Activated CD4-positive, alpha-beta T cell treated with anti-CD3 and anti-CD28 coated beads for 4 hours (primary cell): ENCODE measurements around the gene NVL.
A peak's percentile ranks its signal among the peaks of the same experiment; 100 is the strongest.
"Not testable (repeated sequence)": the region's sequence is repeated elsewhere in the genome, so short reads cannot be mapped to it uniquely, and the experiment has no call there.

ENCODE experiments used
- DNase-seq, 2 donors: peaks; one replicate each; pipeline ENCODE4 v3.0.0-alpha.2; 2020

Gene NVL

DNA sequence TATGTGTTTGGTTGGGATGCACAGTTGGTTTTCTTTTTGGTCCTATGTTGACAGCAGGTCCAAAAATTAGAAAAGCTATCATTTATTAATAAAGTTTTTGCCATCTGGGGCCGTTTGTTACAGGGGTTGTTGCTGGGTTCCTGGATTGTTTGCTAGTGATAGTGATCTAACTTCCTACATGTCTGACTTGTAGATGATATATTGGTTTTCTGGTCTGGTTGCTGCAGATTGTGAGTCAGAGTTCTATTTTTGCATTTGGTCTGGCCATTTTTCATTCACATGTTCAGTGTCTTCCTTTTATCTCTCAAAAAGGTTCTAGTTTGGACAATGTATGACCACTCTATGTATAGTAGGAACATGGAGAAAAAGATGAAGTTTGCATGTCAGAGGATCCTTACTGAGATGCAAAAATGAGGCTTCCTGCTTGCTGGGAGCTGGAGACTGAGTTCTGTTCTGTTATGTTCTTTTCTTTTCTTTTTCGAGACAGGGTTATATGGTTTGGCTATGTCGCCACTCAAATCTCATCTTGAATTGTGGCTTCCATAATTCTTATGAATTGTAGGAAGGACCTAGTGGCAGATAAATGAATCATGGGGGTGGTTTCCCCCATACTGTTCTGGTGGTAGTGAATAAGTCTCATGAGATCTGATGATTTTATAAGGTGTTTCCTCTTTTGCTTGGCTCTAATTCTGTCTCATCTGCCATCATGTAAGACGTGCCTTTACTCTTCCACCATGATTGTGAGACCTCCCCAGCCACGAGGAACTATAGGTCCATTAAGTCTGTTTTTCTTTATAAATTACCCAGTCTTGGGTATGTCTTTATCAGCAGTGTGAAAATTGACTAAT lies 4.2 kb upstream of the NVL start:
- DNase-seq = no peak

DNA sequence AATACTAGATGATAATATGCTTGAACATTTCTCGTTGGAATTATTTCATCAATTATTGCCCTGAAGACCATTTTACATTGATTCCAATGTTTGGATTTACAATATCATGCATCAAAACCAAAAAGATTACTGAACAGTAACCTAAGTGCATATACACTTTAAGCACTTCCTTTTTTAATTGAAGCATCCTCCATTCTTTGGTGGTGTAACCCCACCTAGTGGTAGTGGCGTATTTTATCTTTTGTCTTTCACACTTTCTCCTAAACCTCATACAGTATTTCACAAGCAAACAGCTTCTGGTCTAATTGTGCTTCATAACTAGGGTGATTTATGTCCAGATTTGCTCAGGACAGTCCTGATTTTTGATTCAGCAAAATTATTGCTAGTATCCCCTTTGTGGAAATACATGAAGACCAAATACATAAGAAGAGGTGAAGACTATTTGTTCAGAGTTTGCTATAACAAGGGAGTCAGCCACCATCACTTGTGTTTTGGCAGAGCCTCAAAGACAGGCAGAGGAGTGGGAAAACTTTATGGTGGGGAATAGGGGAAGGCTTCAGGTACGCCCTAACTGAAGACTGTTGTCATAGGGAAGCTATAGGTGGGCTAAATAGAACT lies 3.4 kb upstream of the NVL start:
- DNase-seq = peak in 1 of 2 donors; percentile 37

DNA sequence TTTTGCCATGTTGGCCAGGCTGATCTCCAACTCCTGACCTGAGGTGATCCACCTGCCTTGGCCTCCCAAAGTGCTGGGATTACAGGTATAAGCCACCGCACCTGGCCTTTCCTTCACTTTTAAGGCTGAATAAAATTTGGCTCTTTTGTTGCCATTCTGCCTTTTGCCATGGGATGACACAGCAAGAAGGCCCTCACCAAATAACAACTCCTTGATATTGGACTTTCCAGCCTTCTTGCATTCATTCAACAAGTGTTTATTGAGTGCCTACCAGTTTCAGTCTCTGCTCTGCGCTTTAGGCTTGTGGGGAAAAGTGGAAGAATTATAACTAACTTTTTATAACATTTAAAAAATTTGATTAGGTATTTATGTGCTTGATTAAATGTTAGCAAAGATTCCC lies 1.9 kb upstream of the NVL start:
- DNase-seq = no peak

DNA sequence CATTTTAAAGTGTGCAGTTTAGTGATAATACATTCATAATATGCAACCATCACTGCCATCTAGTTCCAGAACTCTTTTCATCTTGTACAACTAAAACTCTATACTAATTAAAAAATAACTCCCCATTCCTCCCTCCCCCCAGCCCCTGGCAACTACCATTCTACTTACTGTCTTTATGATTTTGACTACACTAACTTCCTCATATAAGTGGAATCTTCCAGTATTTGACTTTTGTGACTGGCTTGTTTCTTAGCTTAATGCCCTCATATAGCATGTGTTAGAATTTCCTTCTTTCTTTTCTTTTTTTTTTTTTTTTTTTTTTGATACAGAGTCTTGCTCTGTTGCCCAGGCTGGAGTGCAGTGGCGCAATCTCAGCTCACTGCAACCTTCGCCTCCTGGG lies 1.4 kb upstream of the NVL start:
- DNase-seq = no peak

DNA sequence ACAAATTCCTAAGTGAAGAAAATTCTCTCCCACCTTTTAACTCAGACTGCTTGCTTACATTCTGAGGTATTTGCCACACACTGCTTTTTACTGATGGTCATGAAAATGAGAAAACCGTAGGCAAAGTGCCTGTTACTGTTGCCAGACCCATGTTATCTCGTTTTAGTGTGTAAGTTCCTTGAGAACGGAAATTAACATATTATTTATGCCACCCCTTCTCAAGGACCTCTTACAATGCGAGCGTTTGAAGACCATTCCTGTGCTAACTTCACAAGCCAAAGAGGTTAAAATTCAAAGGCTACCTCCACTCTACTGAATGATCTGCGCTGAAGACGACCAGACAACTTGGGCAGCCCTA lies 509 bp downstream of the NVL start:
- DNase-seq = no peak

DNA sequence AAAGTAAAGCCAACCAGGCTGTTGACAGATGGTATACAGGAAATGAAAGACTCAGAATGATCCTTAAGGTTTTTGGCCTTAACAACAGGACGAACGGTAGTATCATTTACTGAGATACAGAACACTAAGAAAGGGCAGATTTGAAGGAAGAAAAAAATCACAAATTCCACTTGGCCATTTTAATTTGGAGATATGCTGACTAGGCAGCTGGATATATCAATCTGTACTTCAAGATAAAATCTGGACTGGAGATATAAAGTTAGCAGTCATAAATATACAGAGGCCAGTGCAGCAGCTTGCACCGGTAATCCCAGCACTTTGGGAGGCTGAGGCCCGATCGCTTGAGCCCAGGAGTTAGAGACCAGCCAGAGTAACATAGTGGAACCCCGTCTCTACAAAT lies 1.3 kb downstream of the NVL start:
- no peak for DNase-seq

DNA sequence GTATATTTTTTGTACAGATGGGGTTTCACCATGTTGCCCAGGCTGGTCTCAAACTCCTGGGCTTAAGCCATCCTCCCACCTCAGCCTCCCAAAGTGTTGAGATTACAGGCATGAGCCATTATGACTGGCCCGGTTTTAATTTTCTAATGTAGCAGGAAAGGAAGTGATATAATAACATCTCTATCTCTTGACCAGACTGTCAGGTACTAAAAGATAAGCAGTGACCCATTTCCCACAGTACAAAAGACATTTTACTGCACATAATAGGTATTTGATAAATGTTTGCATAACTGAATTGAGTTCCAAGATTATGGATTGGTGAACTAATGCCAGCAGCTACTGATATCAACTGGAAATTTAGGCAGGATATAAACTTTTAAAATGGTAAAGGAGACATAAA lies 4.0 kb downstream of the NVL start:
- no peak for DNase-seq

DNA sequence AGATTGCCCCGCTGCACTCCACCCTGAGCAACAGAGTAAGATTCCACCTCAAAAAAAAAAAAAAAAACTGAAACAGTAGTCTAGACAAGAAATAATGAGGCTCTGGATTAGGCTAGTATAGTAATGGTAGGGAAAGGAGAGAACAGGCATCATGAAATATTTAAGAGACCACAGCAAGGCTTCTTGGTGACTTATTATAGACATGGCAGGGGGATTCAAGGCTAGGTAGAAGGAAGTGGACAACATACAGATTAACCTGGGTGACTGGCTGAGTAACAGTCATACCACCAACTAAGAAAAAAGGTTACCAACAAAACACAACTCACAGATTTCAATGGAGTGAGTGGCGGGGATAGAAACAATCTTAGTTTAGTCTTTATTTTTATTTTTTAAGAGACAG lies 8.3 kb downstream of the NVL start:
- DNase-seq = no peak

DNA sequence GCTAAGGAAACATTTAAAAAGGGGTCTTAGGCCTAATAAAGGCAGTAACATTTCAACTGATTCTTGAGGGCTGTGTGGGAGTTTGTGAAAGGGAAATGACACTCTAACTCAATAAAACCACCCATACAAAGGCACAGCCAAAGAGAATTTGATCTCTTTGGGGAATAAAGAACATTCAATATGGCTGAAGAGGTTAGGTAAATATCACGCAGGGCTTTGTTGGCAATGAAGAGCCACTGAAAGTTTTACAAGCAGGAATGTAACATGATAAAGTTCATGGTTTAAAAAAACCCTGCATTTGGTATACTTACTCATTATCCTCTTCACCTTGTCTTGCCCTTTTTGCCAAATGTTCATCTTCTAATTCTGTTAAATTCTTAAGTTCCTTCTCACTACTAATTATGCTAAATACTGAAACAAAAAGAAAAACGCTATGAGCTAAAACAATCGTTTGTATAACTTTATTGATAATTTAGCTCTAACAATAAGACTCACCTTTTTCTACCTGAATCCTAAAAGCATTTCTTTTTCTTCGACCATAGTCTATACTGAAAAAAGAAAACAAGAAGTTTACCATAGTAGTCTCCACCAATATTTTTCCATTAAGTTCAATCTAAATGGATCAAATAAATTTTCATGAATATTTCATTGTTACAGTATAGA lies 12.5 kb downstream of the NVL start:
- DNase-seq = no peak

DNA sequence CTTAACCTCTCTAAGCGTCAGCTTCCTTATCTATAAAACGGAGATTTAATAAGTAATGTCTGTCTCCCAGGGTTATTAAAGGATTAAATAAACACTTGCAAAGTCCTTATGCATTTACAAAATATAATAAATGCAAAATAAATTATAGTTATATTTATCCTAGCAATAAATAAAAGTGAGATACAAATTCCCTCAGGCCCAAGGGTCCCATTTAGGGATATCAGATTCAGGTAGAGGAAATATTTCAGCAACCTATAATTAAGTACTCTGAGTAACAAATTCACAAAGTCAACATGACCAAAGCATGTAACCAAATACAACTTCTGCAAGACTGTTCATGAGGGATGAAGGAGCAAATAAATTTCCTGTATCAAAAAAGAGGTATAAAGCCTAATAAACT lies 17.9 kb downstream of the NVL start:
- no peak for DNase-seq

DNA sequence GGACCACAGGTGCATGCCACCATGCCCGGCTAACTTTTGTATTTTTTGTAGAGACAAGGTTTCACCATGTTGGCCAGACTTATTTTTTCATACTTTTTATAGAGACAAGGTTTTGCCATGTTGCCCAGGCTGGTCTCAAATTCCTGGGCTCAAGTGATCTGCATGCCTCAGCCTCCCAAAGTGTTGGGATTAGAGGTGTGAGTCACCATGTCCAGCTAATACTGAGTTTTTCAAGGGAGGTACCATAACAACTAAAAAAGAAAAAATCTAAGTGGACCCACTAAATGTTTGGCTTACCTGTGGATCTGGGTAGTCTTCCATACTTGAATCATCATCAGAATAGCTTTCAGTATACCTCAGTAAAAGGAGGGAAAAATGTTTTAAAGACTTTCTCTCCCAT lies 18.5 kb downstream of the NVL start:
- not testable (repeated sequence) for DNase-seq

DNA sequence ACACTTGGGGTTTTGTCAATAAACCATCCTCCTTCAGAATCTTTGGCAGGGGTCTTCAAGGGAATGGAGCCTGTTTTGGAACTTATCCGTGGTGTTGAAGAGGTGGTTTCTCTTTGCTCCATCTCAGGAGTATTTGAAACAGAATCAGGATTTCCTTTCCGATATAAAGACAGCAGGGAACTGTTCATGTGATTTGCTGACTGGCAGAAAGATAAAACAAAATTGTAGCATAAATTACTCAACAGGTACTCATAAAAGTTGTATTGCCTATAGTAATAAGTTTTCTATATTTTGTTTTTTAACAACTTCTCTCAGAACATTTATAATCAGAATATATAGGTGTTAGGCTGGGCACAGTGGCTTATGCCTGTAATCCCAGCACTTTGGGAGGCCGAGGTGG lies 21.9 kb downstream of the NVL start:
- no peak for DNase-seq

DNA sequence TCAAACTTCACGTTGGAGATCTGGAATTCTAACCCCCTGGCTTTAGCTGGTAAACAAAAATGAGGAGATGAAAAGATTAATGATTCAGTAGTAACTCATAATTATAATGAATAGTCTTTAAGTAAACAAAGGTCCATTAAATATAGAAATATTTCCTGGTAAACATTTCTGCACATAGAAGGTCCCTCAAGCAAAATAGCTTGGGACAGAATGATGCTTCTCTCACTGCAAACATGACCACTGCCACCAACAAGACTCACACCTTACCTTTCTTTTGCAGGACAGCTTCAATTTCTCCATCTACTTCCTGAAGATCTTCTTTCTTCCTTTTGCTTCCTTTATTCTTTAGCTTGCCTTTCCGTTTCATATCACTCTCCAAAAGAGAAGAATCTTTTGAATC lies 25.2 kb downstream of the NVL start:
- DNase-seq = no peak

DNA sequence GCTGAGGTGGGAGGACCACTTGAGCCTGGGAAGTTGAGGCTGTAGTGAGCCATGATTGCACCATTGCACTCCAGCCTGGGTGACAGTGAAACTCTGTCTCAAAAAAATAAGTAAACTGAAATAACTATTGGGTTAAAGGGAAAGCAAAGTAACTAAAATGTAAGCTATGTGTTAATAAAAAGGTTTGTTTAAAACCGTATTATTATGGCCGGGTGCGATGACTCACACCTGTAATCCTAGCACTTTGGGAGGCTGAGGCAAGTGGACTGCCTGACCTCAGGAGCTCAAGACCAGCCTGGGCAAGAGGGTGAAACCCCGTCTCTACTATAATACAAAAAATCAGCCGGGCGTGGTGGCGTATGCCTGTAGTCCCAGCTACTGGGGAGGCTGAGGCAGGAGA lies 27.0 kb downstream of the NVL start:
- no peak for DNase-seq

DNA sequence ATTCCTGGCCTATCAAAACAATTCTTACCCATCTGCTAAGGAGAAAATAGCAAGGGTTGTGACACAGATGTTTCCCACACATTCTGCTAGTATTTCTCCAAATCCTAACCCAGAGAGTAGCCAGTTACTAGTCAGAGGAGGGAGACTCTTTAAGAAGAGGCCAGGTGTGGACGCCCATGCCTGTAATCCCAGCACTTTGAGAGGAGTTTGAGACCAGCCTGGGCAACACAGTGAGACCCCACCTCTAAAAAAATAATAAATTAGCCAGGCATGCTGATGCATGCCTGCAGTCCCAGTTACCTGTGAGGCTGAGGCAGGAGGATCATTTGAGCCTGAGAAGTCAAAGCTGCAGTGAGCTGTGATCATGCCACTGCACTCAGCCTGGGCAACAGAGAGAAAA lies 28.6 kb downstream of the NVL start:
- no peak for DNase-seq

DNA sequence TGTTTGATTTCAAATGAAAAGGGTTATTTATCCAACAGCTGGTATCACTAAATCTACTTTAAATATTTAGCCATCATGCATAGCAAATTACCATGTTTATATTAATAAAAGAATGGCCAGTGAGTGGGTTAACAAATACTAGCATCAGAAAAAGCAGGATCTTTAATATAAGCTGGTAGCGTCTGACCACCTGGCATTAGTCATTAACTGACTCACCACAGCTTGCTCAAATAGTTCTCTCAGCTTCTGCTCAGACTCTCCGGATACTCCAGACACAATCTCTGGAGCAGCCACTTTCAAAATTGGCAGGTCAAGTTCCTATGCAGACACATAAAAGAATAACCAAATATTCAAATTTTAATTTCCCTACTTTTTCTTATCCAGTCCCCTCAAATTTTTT lies 29.6 kb downstream of the NVL start:
- no peak for DNase-seq

DNA sequence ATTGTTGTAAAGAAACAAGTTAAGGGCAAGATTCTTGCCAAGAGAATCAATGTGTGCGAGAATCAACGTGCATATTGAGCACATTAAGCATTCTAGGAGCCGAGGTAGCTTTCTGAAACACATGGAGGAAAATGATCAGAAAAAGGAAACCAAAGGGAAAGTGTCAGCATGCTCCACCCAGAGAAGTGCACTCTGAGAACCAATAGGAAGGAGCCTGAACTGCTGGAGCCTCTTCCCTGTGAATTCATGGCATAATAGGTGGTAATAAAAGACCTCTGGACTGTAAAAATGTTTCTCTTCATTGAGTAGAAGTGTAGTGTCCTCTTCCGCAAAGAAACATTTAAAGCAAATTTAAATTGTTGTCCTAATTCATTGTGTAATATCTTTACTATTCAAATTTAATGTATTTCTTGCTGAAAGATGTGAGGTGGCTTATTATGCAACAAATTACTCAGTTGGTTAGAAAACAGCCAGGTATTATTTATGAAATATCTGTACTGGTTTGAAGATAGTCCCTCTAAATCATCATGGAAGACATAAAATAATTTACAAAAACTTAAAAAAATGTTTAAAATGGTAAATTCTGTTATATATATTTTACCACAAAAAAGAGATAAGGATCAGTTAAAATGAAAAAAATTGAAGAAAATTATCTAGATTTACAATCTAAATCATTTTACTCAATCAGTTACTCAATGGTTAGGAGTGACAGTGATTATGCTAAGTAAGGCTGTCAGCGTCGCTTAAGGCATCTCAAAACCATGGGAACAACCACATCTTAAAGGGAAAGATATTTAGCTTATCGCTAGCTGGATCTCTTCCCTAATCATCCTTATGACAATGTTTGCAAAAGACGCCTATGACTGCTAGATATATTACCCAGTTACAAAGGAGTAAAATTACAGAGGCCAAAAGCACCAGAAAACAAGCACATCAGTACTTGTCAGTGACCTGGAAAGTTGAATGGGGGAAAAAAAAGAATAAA lies 31.3 kb downstream of the NVL start:
- no peak for DNase-seq

DNA sequence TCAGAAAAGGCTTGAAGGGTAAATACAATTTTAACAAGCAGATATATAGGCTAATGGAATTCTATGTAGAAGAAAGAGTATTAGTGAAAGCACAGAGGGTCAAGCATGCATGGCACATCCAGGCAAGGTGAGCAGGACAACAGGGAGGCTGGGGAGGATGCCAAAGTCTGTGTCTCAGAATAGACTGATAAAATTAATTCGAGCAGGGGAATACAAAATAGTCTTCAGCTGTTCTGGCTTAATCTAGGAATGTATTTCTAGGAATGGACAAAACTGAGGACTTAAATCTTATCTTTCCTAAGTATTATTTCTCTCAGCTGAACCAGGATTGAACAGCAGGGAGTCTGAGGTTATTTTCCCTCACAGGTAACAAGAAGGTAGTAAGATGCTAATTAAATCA lies 35.2 kb downstream of the NVL start:
- DNase-seq = no peak

DNA sequence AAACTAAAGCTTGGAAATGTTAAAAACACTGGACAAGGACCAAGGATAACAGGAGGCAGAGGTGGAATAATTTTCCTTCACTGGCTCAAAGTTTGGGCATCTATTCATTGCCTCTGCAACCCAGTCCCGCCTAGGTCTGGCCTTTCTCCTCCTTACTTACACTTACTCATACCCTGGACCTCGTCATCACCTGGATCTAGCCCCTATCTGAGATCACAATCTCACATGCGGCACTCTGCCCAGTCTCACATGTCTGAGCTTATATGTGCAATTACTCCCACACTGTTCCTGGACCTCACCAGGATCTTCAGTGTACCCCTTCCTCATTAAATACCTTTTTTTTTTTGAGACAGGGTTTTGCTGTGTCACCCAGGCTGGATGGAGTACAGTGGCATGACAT lies 37.6 kb downstream of the NVL start:
- DNase-seq = no peak

DNA sequence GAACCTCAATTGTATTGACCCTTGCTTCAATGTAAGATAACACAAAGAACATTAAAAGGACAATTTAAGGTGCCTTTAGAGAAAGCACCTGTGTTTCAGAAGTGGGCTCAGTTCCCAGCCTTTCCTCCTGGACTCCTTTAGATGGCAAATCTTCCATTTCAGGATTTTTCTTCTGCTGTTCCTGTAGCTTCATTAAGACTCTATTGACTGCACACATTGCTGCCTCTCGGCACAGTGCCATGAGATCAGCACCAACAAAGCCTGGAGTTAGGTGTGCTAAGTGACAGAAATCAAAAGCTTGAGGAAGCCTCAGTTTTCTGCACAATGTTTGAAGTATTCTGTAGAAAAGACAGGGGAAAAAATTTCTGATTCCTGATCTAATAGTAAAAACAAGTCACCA lies 40.6 kb downstream of the NVL start:
- DNase-seq = no peak

DNA sequence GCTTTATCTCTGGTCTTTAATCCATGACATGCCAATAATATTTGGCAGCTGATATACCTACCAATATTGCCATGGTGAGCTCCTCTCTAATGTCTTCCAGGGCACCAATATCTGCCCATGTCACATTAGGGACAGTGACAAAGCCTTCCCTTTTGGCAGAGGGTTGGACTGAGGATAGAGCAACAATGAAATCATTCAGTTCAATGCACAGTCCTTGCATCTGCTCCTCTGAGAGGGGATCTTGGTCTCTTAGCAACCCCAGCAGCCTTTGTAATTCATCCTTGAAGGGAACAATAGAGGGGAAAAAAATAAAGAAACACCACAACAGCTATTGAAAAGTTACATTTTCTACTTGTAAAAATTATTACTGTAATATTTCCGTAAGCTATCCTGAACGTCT lies 42.3 kb downstream of the NVL start:
- no peak for DNase-seq

DNA sequence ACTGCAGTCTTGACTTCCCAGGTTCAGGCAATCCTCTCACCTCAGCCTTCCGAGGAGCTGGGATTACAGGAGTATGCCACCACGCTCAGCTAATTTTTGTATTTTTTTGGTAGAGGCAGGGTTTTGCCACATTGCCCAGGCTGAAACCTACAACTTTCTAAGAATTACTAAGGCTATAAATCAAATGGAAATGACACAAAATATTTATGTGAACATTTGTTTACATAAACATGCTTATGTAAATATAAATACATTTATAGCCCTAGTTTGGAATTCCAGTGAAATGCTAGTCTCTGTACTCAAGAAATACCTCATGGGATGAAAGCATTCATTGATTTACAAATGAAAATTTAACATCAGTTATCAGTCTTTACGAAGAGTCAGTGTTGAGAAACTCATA lies 47.8 kb downstream of the NVL start:
- DNase-seq = no peak
